ENCODE data around the gene APBB1IP. TPM values are rescaled to one million over a fixed set of nuclear protein-coding genes. Genes with fewer than 3 reads are reported as not detected.
A peak's percentile ranks its signal among the peaks of the same experiment; 100 is the strongest.
"Not testable (repeated sequence)": the region's sequence is repeated elsewhere in the genome, so short reads cannot be mapped to it uniquely, and the experiment has no call there.

APBB1IP gene
- total RNA-seq, 3 donors from 2014 or later = 2.9 to 8.4 (median 8.1) TPM

DNA sequence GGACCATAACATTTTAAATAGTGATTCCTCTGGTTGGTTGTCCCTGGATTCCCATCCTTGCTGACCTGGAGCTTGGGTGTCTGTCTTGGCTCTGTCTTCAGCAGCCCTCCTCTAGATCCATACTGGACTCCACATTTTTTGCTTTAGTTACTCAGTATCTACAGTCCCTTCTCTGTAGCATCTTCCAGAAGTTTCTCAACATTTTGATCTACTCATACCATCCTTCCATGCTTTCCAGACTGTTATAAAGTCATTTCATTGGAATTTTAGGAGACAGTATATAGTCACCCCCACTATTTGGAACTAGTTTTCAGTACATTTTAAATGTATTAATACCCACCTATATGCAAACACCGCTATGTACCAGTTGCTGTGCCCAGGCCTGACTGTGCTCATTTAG is 25.8 kb downstream of the APBB1IP start:
- no peaks in the 10 kb centered on the region for H3K9me3 ChIP-seq
- no peak overlapping the region for H3K4me3 ChIP-seq
- intact Hi-C loops (cut with DNase I, micrococcal nuclease) = no loop called here
- TF ChIP-seq, protein P1, sequence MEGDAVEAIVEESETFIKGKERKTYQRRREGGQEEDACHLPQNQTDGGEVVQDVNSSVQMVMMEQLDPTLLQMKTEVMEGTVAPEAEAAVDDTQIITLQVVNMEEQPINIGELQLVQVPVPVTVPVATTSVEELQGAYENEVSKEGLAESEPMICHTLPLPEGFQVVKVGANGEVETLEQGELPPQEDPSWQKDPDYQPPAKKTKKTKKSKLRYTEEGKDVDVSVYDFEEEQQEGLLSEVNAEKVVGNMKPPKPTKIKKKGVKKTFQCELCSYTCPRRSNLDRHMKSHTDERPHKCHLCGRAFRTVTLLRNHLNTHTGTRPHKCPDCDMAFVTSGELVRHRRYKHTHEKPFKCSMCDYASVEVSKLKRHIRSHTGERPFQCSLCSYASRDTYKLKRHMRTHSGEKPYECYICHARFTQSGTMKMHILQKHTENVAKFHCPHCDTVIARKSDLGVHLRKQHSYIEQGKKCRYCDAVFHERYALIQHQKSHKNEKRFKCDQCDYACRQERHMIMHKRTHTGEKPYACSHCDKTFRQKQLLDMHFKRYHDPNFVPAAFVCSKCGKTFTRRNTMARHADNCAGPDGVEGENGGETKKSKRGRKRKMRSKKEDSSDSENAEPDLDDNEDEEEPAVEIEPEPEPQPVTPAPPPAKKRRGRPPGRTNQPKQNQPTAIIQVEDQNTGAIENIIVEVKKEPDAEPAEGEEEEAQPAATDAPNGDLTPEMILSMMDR (IDR thresholded peaks at IDR 0.05) = no peak
- H3K36me3 ChIP-seq (ENCODE audit: low read depth) = no peaks in the 10 kb centered on the region
- no peaks in the 10 kb centered on the region for H3K4me1 ChIP-seq (ENCODE audit: low read depth)
- ATAC-seq = no peak
- DNase-seq = no peak

DNA sequence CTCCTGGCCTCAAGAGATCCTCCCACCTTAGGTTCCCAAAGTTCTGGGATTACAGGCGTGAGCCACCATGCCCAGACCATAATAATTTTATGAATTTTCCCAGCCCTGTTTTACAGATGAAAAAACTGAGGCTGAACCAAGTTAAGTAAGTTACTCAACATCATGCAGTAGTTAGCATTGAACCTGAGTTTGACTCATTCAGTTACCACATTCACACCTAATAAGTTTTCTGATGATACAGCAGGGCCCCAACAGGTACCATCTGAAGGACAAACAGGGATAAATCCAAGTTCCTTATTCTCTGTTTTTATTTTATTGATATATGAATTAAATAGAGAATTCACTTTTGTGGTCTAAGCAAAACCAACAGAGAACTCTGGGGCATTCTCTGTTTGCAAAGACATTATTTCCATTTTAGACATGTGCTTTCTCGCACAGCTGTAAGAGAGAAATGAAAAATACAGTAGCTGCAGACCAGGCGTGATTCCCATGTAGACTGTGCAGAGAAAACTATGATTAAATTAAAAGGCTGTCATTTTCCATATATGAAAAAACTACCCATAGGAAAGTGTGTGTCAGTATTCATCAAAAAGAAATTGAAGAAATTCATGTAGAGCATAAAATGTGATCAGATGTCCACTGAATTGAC is 26.6 kb downstream of the APBB1IP start:
- ATAC-seq = no peak
- DNase-seq = no peak
- Histone ChIP-seq H3K4me1 (ENCODE audit: low read depth) (no peaks in the 10 kb centered on the region), H3K36me3 (ENCODE audit: low read depth) (no peaks in the 10 kb centered on the region), H3K9me3 (no peaks in the 10 kb centered on the region), H3K4me3 (no peak overlapping the region)
- intact Hi-C loops (cut with DNase I, micrococcal nuclease) = no loop called here
- TF ChIP-seq, protein P1 (IDR thresholded peaks at IDR 0.05) = no peak

GRCh38 chr10:26466531-26466930 is 28.4 kb downstream of the APBB1IP start:
- intact Hi-C loops (cut with DNase I, micrococcal nuclease) = not testable (repeated sequence)

GRCh38 chr10:26467639-26468038 is 29.5 kb downstream of the APBB1IP start:
- H3K36me3 ChIP-seq (ENCODE audit: low read depth) = no peaks in the 10 kb centered on the region
- no peak overlapping the region for H3K4me3 ChIP-seq
- TF ChIP-seq, protein P1 (IDR thresholded peaks at IDR 0.05) = no peak
- no peaks in the 10 kb centered on the region for H3K4me1 ChIP-seq (ENCODE audit: low read depth)
- DNase-seq = no peak
- intact Hi-C loops (cut with DNase I, micrococcal nuclease) = no loop called here
- no peaks in the 10 kb centered on the region for H3K9me3 ChIP-seq
- no peak for ATAC-seq

More at GRCh38 chr10:26466531-26466930, 28.4 kb downstream of the APBB1IP start:
- H3K4me1 ChIP-seq (ENCODE audit: low read depth); DNase-seq; ATAC-seq; H3K4me3 ChIP-seq; H3K36me3 ChIP-seq (ENCODE audit: low read depth); H3K9me3 ChIP-seq: not testable (repeated sequence)

- TF ChIP-seq, protein P1 (IDR thresholded peaks at IDR 0.05) = no peak
- no peak overlapping the region for H3K4me3 ChIP-seq
- intact Hi-C loops (cut with DNase I, micrococcal nuclease) = no loop called here
- no peaks in the 10 kb centered on the region for H3K4me1 ChIP-seq (ENCODE audit: low read depth)
- DNase-seq (no peak), ATAC-seq (no peak)
- no peaks in the 10 kb centered on the region for H3K9me3 ChIP-seq
- no peaks in the 10 kb centered on the region for H3K36me3 ChIP-seq (ENCODE audit: low read depth)
These were observed 30.1 kb downstream of the APBB1IP start for GRCh38 chr10:26468291-26468690.

- H3K36me3 ChIP-seq (ENCODE audit: low read depth) = no peaks in the 10 kb centered on the region
- no peaks in the 10 kb centered on the region for H3K4me1 ChIP-seq (ENCODE audit: low read depth)
- TF ChIP-seq, protein P1 (IDR thresholded peaks at IDR 0.05) = no peak
- H3K4me3 ChIP-seq = no peak overlapping the region
- intact Hi-C loops (cut with DNase I, micrococcal nuclease) = no loop called here
- DNase-seq (peak in 1 of 3 donors; percentile 33), ATAC-seq (peak; percentile 71)
- H3K9me3 ChIP-seq = no peaks in the 10 kb centered on the region
These were observed 30.6 kb downstream of the APBB1IP start for GRCh38 chr10:26468700-26469099.

Data from mucosa of descending colon (tissue), 3 donors.